ENCODE results near the gene ZXDC.

Gene ZXDC

GRCh38 chr3:126469479-126469878 lies 6.2 kb downstream of the ZXDC start:
- H3K4me3 ChIP-seq (ENCODE audit: low read depth, low read length) = no peak overlapping the region
- TF ChIP-seq CTCF (IDR thresholded peaks at IDR 0.05; ENCODE audit: low read depth, low read length) = no peak

GRCh38 chr3:126468028-126468891 lies 7.4 kb downstream of the ZXDC start:
- TF ChIP-seq CTCF (IDR thresholded peaks at IDR 0.05; ENCODE audit: low read depth, low read length) = no peak
- no peak overlapping the region for H3K4me3 ChIP-seq (ENCODE audit: low read depth, low read length)

GRCh38 chr3:126467611-126467955 lies 8.1 kb downstream of the ZXDC start:
- no peak for TF ChIP-seq CTCF (IDR thresholded peaks at IDR 0.05; ENCODE audit: low read depth, low read length)
- H3K4me3 ChIP-seq (ENCODE audit: low read depth, low read length) = no peak overlapping the region

- no peak for TF ChIP-seq CTCF (IDR thresholded peaks at IDR 0.05; ENCODE audit: low read depth, low read length)
- H3K4me3 ChIP-seq (ENCODE audit: low read depth, low read length) = no peak overlapping the region
Measured at GRCh38 chr3:126466886-126467610, 8.6 kb downstream of the ZXDC start.

- no peak for TF ChIP-seq CTCF (IDR thresholded peaks at IDR 0.05; ENCODE audit: low read depth, low read length)
- H3K4me3 ChIP-seq (ENCODE audit: low read depth, low read length) = no peak overlapping the region
Measured at GRCh38 chr3:126465928-126466544, 9.7 kb downstream of the ZXDC start.

- no peak for TF ChIP-seq CTCF (IDR thresholded peaks at IDR 0.05; ENCODE audit: low read depth, low read length)
- H3K4me3 ChIP-seq (ENCODE audit: low read depth, low read length) = no peak overlapping the region
Measured at GRCh38 chr3:126464997-126465396, 10.7 kb downstream of the ZXDC start.

GRCh38 chr3:126464494-126464893 lies 11.2 kb downstream of the ZXDC start:
- TF ChIP-seq CTCF (IDR thresholded peaks at IDR 0.05; ENCODE audit: low read depth, low read length) = no peak
- H3K4me3 ChIP-seq (ENCODE audit: low read depth, low read length) = no peak overlapping the region

Data from WI38 (cell line).